GM12865 (cell line): ENCODE data around the gene CRIP3.
"Not testable (repeated sequence)": the region's sequence is repeated elsewhere in the genome, so short reads cannot be mapped to it uniquely, and the experiment has no call there.

ENCODE experiments used
- DNase-seq: peaks from one replicate; pipeline ENCODE4 v3.0.0; 2010; ENCODE audit warnings: low read depth
- H3K4me3 ChIP-seq: 2 replicates; pipeline ENCODE4 v1.5.1; 2011; ENCODE audit warnings: mild to moderate bottlenecking, low read depth, low read length, control low read depth
- CTCF ChIP-seq: IDR thresholded peaks from 2 replicates; pipeline ENCODE4 v1.5.1; 2011; ENCODE audit warnings: low read length, control low read depth, low read depth, inconsistent platforms; ENCODE audit not compliant: insufficient read depth; ENCODE audit errors: missing control alignments

Gene CRIP3

GRCh38 chr6:43307451-43308100 is 1.1 kb downstream of the CRIP3 start:
- no peak for DNase-seq
- H3K4me3 ChIP-seq: no peak overlapping the region
- TF ChIP-seq CTCF: no peak

- DNase-seq: no peak
- no peak for TF ChIP-seq CTCF
- no peak overlapping the region for H3K4me3 ChIP-seq
These were observed 2.5 kb downstream of the CRIP3 start for GRCh38 chr6:43306086-43306485.

GRCh38 chr6:43304882-43305281 is 3.7 kb downstream of the CRIP3 start:
- no peak for TF ChIP-seq CTCF
- DNase-seq: no peak
- H3K4me3 ChIP-seq: no peak overlapping the region

GRCh38 chr6:43304361-43304760 is 4.3 kb downstream of the CRIP3 start:
- no peak for DNase-seq
- TF ChIP-seq CTCF: no peak
- no peak overlapping the region for H3K4me3 ChIP-seq

- no peak overlapping the region for H3K4me3 ChIP-seq
- DNase-seq: no peak
- TF ChIP-seq CTCF: no peak
These were observed 4.8 kb downstream of the CRIP3 start for GRCh38 chr6:43303751-43304331.

- not testable (repeated sequence) for DNase-seq, H3K4me3 ChIP-seq
These were observed 5.6 kb downstream of the CRIP3 start for GRCh38 chr6:43303006-43303405.

GRCh38 chr6:43302126-43302525 is 6.5 kb downstream of the CRIP3 start:
- no peak overlapping the region for H3K4me3 ChIP-seq
- TF ChIP-seq CTCF: no peak
- no peak for DNase-seq
